RPMI7951 (cell line): Measurements from ENCODE around the gene RAD51B. TPM values are rescaled to one million over a fixed set of nuclear protein-coding genes. Genes with fewer than 3 reads are reported as not detected.
"Not testable (repeated sequence)": the region's sequence is repeated elsewhere in the genome, so short reads cannot be mapped to it uniquely, and the experiment has no call there.

Experiments
- DNase-seq: peaks from one replicate; pipeline ENCODE4 v3.0.0-alpha.2; 2012; ENCODE audit warnings: low read depth
- total RNA-seq: library from RNA; depleted of rRNA; stranded (reverse); fragments of >200 nt; shearing (Covaris generic); gene quantifications from 2 replicates; pipeline ENCODE4 v1.2.3, GENCODE V29; 2014

Gene RAD51B
- total RNA-seq, 1 experiment from 2014 or later: 10.9 TPM

DNA sequence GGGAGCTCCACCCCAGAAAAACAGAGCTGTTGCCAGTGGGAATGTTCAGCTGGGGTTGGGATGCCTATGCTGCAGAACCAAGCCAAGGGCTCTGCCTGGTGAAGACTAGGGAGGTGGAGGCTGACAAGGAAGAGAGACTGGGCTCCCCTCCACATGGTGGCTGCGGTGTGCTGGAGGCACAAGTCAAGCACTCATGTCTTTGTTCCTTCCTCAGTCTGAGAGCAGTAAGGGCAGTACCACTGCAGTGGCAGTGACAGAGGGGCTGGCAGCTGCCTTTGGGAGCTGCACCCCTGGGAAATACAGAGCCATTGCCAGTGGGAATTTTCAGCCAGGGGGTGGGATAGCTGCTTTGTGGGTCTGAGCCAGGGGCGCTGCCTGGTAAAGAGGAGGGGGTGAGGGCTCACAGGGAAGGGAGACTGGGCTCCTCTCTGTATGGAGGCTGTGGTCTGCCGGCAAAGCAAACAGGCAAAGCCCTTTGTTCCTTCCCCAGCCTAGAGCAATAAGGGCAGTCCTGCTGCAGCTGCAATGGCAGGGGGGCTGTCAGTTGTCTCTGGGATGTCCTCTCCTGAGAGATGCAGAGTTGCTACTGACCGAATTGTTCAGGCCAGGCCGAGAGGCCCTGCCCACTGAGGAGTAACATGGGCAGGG lies 255.9 kb downstream of the RAD51B start:
- no peak for DNase-seq

DNA sequence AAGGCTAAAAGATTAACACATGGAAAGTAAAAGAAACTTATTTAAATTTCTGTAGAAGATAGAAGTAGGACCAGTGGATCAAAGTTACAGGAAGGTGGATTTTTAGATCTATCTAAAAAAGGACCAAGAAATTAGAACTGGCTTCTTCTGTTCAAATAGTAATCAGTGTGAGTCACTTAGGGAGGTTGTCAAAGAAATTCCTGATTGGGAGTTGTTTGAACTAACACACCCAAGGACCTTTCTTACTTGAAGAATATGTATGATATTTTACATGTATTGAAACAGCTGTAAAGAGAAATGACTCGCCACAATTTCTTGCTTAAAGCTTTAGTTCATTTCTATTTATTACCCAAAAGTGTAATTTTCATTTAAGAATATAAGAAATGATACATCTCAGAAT lies 256.9 kb downstream of the RAD51B start:
- DNase-seq: peak; percentile 12

DNA sequence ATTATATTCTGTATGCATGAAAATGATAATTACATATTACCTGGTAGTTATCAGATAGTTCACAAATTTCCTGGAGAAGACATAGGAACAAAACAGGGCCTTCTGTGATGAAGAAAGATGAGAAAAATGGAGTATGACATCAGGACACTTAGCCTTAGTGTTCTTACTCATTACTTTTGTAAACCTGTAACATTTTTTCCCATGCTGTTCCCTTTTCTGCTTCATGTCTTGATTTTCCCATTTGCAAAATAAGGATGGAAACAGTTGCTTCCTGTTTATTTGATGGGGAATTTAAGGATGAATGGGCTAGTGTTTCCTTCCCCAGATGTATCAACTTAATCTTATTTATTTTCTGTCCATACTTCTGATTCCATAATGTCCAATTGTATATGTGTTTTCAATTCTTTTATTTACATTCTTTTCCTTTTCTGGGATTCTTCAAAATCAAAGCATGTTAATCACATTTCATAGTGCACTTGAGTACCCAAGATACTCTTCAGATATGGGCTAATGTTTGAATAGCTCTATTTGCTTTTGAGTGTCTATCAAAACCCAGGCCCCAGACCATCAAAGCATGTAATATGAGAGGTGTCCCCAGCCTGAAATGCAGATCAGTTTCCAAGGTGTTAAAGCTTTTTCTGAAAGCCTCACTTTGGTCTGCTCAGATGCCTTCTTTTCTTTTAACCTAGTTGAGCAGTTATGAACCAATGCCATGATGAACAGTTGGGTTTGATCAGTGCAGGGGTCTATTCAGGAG lies 260.5 kb downstream of the RAD51B start:
- no peak for DNase-seq

DNA sequence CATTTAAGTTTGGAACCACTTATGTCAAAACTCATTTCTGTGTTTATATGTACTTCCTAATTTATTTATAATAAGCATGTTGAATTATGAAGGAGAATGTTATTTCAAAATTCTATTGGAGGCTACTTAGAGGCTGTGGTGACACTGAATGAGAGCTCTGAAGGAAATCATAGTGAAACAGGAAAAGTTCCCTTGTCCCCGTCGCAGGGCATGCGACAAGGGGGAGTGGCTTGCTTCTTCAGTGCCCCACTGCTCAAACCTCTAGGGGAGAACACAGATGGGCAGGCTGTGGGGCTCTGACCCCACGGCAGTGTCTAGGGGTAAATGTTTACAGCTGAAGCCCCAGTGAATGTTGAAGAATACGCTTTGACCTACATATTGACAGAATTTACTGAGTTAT lies 261.9 kb downstream of the RAD51B start:
- DNase-seq: no peak

DNA sequence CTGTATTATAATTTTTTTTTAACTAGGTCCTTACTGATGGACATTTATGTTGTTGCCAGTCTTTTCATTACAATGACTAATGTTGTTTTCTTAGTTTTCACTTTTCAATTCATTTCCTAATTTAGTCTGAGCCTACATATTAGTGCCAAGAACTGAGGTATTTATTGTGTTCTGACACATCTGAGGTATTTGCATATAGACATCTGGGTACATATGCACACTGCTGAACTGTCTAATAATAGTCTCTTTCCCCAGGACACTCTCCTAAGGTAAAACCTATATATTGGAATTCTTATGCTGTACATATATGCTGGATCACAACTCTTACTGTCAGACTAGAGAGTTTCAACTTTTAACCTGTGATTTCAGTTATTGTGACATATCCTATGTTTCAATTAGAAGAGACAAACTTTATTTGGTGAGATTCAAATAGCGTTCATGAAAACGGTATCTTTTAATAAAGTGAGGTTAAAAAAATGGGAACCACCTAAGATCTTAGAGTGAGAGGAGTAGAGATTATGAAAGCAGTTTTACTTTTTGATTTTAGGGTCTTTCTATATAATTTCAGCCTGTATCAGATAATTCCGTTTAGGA lies 263.2 kb downstream of the RAD51B start:
- DNase-seq: no peak

DNA sequence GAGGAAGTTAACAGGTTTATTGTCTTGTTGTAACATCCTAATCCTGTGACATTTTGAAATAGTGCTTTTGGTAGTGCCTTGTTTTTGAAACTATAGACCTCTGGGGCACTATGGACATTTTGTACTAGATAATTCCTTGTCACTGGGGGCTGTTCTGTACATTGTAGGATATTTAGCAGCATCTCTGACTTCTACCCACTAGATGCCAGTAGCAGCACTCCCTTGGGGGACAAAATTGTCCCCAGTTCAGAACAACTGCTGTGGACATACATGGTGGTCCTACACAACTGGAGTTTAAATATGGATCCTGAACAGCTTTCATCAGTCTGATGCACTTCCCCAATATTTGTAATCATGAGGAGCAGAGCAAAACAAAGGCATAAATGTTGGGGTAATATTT lies 264.7 kb downstream of the RAD51B start:
- DNase-seq: peak; percentile 64

DNA sequence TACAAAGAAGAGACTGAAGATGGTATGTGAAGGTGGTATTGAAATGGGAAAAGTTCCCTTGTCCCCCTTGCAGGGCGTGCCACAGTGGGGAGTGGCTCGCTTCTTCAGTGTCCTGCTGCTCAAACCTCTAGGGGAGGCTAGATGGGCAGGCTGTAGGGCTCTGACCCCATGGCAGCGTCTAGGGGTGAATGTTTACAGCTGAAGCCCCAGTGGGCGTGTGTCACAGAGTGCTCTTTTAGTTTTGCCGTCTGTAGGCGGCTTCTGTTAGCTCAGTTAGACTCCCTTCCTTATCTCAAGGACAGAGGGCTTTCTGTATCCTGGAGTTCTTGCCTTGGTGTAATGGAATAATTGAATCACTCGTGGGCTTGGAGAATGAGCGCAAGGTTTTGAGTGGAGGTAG lies 266.2 kb downstream of the RAD51B start:
- DNase-seq: peak; percentile 52

DNA sequence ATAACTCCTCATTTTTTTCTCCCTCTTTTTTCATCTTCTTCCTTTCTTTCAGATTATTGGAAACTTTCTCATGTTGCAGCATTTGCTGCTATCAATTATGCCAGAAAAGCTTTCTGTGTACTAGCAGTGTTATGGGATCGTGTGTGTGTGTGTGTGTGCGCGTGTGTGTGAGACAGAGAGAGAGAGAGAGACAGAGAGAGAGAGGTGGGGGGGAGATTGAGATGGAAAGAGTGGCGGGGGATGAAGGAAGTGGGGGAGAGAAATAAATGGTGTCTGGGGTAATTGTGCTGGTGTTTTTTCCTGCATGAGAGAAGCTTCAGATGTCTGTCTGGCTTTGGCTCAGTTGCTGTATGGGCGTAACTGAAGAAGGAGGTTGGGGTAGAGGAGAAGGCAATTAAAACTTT lies 268.9 kb downstream of the RAD51B start:
- DNase-seq: peak; percentile 70

DNA sequence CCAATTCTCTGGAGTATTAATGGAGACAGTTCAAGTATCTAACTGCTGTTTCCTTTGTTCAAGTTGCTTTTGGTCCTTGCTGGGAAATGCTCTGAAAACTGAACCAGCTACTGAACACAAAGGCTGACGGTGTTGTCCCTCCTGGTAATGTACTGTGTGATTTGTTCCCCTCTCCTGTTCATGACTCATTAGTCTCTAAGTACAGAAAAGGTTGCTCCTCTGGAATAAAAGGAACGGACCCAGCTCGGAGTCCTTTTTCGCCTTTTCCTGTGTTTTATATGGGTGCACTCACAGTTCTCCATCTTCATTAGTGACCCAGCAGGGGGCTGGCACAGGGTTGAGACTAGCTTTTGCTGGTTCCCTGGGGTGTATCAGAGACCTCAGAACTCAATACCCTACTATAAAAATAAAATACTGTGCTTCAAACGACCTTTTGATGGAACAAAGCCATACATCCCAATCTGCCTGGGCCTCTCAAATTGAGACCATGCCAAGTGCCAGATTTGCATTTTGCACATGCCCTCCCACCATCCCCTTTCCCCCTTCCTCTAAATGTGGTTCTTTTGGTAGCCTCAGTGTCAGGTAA lies 269.7 kb downstream of the RAD51B start:
- DNase-seq: peak; percentile 87

DNA sequence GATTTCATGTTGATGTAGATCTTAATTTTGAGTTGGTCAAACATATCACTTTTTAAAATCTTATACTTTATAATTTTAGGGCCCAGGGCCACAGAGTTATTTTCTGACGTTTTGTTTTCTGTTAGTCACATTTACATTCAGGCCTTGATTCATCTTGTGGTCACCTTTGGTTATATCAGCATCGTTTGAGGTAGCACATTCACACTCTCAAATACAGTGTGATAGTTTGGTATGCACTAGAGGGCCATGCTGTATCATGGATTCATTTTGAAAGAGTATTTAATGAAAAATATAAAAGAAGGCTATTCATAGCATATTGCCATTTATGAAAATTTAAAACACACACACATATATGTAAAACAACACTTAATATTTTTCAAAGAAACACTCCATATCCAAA lies 274.6 kb downstream of the RAD51B start:
- peak; percentile 41 for DNase-seq

DNA sequence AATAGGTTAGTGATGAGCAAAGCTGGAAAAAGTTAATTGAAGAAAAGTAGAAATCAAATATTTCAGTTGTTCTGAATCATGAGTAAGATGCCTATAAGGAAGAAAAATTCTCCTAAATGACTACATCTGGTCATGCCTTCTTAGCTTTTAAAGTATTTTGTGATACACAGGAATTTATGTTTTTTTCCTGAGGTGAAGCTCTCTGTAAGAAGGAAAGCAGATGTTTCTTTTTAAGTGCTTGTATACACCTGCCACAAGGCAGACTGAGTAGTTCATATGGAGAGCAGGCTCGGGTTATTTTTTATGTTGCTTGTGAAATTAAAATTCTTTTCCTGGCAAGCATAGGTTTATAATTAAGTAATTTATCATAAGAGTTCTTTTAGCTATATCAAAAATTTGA lies 275.2 kb downstream of the RAD51B start:
- no peak for DNase-seq

DNA sequence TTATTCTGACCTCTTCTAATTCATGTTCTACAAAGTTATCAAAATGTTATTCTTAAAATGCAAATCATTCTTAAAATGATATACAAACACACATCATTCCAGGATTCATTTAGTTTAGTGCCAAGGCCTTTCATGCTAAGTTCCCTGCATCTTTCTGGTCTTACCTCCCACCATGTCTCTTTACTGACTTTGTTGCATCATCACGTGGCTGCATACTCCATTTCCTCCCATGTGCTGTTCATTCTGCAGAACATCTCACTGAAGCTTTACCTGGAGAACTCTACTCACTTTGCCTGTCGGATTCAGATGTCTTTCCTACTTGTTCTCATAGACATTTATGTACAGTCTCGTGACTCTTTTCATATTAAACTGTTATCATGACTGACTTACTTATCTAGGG lies 278.1 kb downstream of the RAD51B start:
- DNase-seq: no peak

DNA sequence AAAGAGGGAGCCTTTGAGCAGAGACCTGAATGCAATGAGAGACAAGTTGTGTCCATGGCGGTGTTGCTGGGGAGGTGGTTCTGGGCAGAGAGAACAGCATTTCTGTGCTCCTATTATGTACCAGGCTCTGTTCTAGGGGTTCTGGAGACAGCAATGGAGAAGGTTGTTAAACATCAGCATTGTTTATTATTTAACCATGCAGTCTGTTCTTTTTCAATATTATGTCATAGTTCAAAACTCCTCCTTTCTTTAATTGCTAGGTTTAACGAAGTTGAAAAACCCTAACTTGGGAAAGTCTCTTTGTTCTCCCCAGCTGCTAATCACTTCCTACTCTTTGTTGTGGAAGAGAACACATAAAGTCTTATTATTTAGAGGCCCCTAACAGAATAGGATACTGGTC lies 279.3 kb downstream of the RAD51B start:
- DNase-seq: no peak

DNA sequence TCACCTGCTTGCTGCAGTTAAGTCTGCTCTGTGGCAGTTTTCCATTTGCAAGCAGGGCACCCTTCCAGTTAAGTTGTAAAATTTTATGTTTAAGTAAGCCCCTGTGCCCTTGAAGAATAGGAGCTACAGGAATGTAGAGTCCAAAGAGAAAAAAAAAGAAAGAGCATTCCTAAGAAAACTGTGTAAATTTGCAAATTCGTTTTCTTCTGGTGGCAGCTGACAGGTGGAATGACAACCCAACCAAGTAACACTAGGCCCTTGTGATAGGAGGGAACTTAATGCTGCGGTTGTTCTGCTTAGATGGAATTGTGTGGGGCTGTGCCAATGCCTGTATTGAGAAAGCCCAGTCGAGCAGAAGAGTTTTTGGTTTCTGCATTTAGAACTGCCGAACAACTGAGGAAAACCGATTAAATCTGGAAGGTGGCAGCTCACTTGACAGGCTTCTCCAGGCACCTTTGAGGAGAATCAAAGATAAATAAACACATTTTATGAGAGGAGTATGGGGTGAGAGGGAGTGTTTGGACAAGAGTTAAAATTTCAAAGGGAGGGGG lies 280.0 kb downstream of the RAD51B start:
- DNase-seq: no peak

DNA sequence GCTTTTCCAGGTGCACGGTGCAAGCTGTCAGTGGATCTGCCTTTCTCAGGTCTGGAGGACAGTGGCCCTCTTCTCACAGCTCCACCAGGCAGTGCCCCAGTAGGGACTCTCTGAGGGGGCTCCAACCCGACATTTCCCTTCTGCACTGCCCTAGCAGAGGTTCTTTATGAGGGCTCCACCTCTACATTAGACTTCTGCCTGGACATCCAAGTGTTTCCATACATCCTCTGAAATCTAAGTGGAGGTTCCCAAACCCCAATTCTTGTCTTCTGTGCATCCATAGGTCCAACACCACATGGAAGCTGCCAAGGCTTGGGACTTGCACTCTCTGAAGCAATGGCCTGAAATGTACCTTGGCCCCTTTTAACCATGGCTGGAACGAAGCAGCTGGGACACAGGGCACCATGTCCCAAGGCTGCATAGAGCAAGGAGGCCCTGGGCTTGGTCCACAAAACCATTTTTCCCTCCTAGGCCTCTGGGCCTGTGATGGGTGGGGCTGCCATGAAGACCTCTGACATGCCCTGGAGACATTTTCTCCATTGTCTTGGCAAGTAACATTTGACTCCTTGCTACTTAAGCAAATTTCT lies 282.2 kb downstream of the RAD51B start:
- DNase-seq: not testable (repeated sequence)

DNA sequence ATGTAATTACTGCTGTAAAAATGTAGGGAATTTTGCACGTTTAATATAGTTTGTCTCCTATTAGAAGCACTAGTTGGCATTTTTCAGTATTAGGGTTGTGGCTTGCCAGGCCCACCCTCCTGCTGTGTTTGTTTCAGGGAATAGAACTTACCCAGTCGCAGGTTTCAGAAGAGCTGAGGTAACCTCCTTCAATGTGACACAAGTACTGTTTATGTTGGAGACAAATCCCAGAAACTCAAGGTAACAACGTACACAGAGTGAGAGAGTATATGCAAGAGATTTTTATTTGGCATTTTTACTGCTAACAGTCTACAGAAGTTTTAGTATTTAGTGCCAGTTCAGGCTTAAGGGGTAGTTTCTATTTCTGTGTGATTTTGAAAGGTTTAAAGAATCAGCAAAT lies 284.3 kb downstream of the RAD51B start:
- no peak for DNase-seq

DNA sequence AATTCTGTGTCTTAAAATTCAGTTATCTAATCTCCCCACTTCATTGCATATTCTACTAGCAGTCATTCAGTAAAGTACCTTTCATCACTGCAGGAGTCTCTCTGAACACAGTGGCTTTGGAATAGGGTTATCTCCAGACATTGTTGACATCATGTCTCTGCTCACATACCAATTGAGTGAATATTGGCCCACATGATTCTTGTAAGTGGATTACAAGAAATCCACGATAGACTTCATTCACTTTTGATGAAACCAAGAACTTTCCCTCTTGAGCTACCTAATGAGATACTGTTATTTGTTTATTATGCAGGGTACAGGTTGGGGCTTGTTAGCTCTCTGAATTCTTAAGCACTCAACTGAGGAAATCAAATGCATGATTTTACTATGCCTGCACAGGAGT lies 284.9 kb downstream of the RAD51B start:
- DNase-seq: no peak

DNA sequence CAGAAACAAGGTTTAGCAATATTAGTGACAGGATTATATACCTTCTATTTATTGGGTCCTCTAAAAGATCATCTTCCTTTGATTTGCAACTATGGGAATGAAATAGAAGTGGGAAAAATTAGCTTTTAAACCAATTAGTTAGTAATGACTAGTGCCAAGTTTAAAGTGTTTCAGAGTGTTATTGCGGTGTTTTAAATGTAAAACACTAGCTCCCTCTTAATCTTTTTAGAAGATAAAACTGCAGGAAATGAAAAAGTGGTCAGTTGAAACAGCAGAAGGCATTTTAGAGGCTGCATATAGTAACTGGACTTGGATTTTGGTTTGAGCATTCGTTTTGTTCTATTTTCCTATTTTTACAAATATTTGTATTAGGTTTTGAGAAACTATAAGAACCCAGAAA lies 286.2 kb downstream of the RAD51B start:
- no peak for DNase-seq

DNA sequence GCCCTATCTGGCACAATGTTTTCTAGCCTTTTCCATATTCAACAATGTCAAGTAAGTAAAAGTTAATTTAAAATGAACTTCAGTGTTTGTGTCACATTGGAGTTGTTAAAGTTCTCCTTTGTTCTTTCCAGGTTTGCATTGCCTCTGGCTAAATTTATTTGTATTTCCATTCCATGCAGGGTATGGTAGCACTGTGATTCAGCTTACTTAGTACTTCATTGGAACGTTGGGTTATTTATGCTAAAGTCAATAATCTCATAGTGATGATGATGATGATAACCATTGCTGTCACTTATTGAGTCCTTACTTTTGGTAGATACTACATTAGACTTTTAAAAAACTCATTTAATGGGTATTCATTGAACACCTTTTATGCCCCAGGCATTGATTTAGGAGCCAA lies 286.9 kb downstream of the RAD51B start:
- DNase-seq: no peak

DNA sequence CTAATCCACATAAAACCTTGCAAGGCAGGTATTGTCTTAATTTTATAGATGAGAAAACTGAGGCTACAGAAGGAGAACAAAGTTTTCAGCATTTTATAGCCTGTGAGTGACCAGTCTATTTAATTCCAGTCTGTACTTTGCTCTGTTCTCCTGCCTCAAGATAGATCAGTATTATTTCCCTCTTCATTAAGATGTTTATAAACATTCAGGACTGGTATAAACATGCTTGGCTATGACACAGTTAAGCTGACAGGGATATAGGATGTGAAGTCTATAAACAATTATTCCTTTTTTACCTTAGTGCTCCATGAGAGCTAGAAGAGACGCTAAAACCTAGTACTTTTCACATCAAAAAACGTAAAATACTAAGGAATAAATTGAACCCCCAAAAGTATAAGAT lies 287.3 kb downstream of the RAD51B start:
- no peak for DNase-seq

DNA sequence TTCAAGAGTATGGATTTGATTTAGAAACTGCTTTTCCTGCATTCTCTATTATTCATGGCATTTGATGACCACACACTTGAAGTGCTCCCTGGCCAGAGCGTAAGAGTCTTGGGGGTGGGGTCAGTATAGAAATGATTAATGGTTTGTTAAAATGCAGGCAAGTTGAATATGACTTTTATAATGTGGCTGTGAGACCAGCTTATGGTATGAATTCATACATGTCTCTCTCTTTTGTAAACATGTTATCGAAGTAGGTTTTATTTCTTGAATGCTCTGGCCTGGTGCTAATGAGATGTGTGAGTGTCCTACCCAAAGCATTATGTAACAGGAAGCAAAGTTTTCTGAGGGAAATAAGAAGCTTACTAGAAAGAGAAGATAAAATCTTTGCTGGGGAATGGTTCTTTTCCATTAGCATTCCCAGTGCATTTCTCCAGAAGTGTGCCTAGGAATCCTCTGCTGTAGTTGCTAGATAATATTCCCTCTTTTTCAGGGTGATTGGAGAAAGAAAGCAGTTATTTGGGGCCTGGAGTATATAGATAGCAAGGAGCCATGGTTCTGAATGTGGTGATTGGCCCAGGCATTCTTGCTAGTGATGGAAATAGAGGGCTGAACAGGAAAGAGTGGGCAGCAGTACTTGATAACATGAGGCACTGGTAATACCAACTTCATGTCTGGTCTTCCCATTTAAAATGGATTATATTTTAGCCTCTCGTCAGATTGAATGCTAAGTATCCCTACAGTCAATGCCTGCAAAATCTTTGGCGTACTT lies 289.7 kb downstream of the RAD51B start:
- no peak for DNase-seq
